CD4-positive, alpha-beta T cell (primary cell): ENCODE data around the gene ZFP30. TPM values are rescaled to one million over a fixed set of nuclear protein-coding genes. Genes with fewer than 3 reads are reported as not detected.
A peak's percentile ranks its signal among the peaks of the same experiment; 100 is the strongest.

Source experiments
- ATAC-seq: fragments of 200-7000 bp; cut with Tn5 transposase; one replicate; pipeline ENCODE4 v1.10.0; 2022; ENCODE audit warnings: mild to moderate bottlenecking; ENCODE audit not compliant: poor library complexity
- CTCF ChIA-PET: fragments of 350-600 bp; sonication (Branson Sonifier 250); formaldehyde crosslinking; loops from one replicate; lab custom pipeline; 2021; ENCODE audit warnings: antibody characterized with exemption, inconsistent platforms; lab: Charles Lee
- POLR2A ChIA-PET: fragments of 350-600 bp; sonication (Branson Sonifier 250); formaldehyde crosslinking; loops from one replicate; lab custom pipeline; 2021; ENCODE audit warnings: antibody characterized with exemption, inconsistent platforms; lab: Charles Lee
- DNase-seq, 14 experiments: peaks; one replicate each; pipeline ENCODE4 v3.0.0-alpha.2; 2013 to 2020; ENCODE audit warnings: mixed read lengths in 2 of 14
- H3K27ac ChIP-seq, 2 donors: one replicate each; pipeline versions ENCODE4 v1.5.1 to v1.7.0; 2013; ENCODE audit warnings: low read length in 2 of 2, low read depth in 1 of 2, mild to moderate bottlenecking in 1 of 2
- H3K27me3 ChIP-seq, 2 experiments: 1 replicate in 1 of 2; 2 replicates in 1 of 2; pipeline versions ENCODE4 v1.6.1 to v1.7.0; 2013; ENCODE audit warnings: low read length in 2 of 2, control low read depth in 1 of 2, mild to moderate bottlenecking in 1 of 2, moderate library complexity in 1 of 2; ENCODE audit not compliant: insufficient read depth in 2 of 2, control insufficient read depth in 1 of 2
- H3K36me3 ChIP-seq: one replicate; pipeline ENCODE4 v1.6.1; 2013; ENCODE audit warnings: low read length, control low read depth; ENCODE audit not compliant: insufficient read depth
- H3K4me1 ChIP-seq: one replicate; pipeline ENCODE4 v1.6.1; 2013; ENCODE audit warnings: low read length, control low read depth; ENCODE audit not compliant: insufficient read depth
- H3K4me3 ChIP-seq: one replicate; pipeline ENCODE4 v1.5.1; 2013; ENCODE audit warnings: mild to moderate bottlenecking, low read length, moderate library complexity
- H3K9me3 ChIP-seq, 2 experiments: 1 replicate in 1 of 2; 2 replicates in 1 of 2; pipeline versions ENCODE4 v1.6.1 to v1.7.0; 2013; ENCODE audit warnings: low read length in 2 of 2, mild to moderate bottlenecking in 2 of 2, control low read depth in 1 of 2, moderate library complexity in 1 of 2; ENCODE audit not compliant: control insufficient read depth in 1 of 2, insufficient read depth in 1 of 2
- H3K27ac Mint-ChIP-seq: one replicate; pipeline ENCODE4 v1.8.0; 2020; ENCODE audit warnings: mixed read lengths
- H3K27me3 Mint-ChIP-seq: one replicate; pipeline ENCODE4 v1.8.0; 2021; ENCODE audit warnings: mixed read lengths
- H3K36me3 Mint-ChIP-seq: one replicate; pipeline ENCODE4 v1.8.0; 2021; ENCODE audit warnings: low read depth, mixed read lengths
- H3K4me1 Mint-ChIP-seq: one replicate; pipeline ENCODE4 v1.8.0; 2021; ENCODE audit warnings: low read depth, mixed read lengths
- H3K4me3 Mint-ChIP-seq: one replicate; pipeline ENCODE4 v1.8.0; 2020; ENCODE audit warnings: mild to moderate bottlenecking, mixed read lengths
- H3K9me3 Mint-ChIP-seq: one replicate; pipeline ENCODE4 v1.8.0; 2020; ENCODE audit warnings: mixed read lengths
- CTCF ChIP-seq: fragments of 200-600 bp; IDR thresholded peaks from one replicate; pipeline ENCODE4 v1.8.0; 2022; ENCODE audit warnings: antibody characterized with exemption, mild to moderate bottlenecking
- intact Hi-C, 2 experiments: fragments of 100-400 bp; cut with DNase I in 1 of 2; cut with micrococcal nuclease in 1 of 2; formaldehyde crosslinking; loops; one replicate each; pipeline versions ENCODE4 v1.15.1 to v1.9.0; 2023 to 2025; cut with DNase I, micrococcal nuclease
- total RNA-seq, 174 experiments: library from RNA in 2 of 174; stranded (reverse) in 2 of 174; gene quantifications; one replicate each; pipeline ENCODE4 v1.2.3 and lab custom pipeline; 2021 to 2026

ZFP30 gene
- total RNA-seq, 2 experiments from 2014 or later = 3.6 to 3.7 TPM

- Mint-ChIP-seq H3K36me3 (peaks cover 43% of the 10 kb centered on the region), H3K9me3 (no peaks in the 10 kb centered on the region), H3K4me3 (peak overlapping the region; percentile 99), H3K4me1 (peaks cover 41% of the 10 kb centered on the region), H3K27ac (peak overlapping the region; percentile 98), H3K27me3 (no peaks in the 10 kb centered on the region)
- Histone ChIP-seq H3K9me3 (peaks cover 0 to 14% of the 10 kb centered on the region in 2 experiments), H3K27ac (peak overlapping the region; percentile 83 to 91), H3K4me3 (peak overlapping the region; percentile 82), H3K27me3 (no peaks in the 10 kb centered on the region), H3K36me3 (no peaks in the 10 kb centered on the region), H3K4me1 (peaks cover 14% of the 10 kb centered on the region)
- POLR2A ChIA-PET = interaction anchor here (0.9 to 3.0 kb wide), 5 partner anchors 36 to 189 kb away, joined by 3 to 20 read pairs (median 4); partner anchors contain the start of genes ZNF540, ZNF569, ZNF571 and ZNF793
- peak; percentile 57 to 91 (median 80) for DNase-seq
- no peak for TF ChIP-seq CTCF
- peak; percentile 77 for ATAC-seq
- intact Hi-C loops = loop anchor here (1.0 to 5.0 kb wide), 6 partner anchors 35 to 189 kb away; partner anchors contain the start of genes ZNF540 (in 2 of the 2), ZNF569 (in 2 of the 2), ZNF571 (in 2 of the 2) and ZNF573 (in 1 of the 2)
- CTCF ChIA-PET = no interaction called here
These were observed 565 bp upstream of the ZFP30 start for GRCh38 chr19:37655689-37656371.

DNA sequence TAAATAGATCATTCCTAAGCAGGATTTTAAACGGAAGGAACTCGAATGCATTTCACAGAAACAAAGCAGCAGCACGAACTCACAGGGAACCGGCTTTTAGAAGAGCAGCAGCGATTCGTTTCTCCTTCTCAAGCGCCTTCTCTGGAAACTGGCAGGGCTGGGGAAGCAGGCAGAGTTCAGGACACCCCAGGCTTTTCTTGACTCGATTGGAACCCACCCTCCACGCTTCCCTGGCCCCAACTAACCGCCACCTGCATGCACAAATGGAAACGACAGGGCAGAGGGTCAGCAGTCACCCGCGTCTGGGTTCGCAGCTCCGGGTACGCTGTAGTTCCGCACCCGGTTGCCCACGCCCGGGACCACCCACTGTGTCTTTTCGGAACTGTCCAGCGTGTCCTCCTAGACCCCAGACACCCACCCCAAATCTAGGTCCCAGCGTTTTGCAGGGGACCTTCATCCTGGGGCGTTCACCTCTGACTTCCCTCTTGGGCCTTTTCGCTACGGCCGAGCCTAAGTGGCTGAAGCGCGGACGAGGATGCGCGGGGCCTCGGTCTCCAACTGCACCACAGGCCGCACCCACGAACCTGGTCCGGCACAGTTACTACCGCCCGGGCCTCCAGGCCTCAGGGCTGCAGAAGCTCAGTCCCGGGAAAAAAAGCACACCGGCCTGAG, 500 bp downstream of the ZFP30 start:
- intact Hi-C loops = loop anchor here (1.0 to 5.0 kb wide), 5 partner anchors 37 to 187 kb away; partner anchors contain the start of genes ZNF540 (in 1 of the 2), ZNF569 (in 1 of the 2), ZNF571 (in 1 of the 2) and ZNF573 (in 1 of the 2)
- Mint-ChIP-seq H3K4me3 (peak overlapping the region; percentile 99), H3K27ac (peak overlapping the region; percentile 98), H3K9me3 (no peaks in the 10 kb centered on the region), H3K4me1 (peaks cover 41% of the 10 kb centered on the region), H3K36me3 (peaks cover 51% of the 10 kb centered on the region), H3K27me3 (no peaks in the 10 kb centered on the region)
- DNase-seq (peak in 13 of 14 experiments; percentile 1 to 44 (median 11)), ATAC-seq (peak; percentile 9)
- Histone ChIP-seq H3K27me3 (no peaks in the 10 kb centered on the region), H3K27ac (peak overlapping the region; percentile 83 to 91), H3K4me1 (peaks cover 14% of the 10 kb centered on the region), H3K4me3 (peak overlapping the region; percentile 82), H3K9me3 (peaks cover 0 to 12% of the 10 kb centered on the region in 2 experiments), H3K36me3 (no peaks in the 10 kb centered on the region)
- ChIA-PET POLR2A (interaction anchor here (0.6 to 3.0 kb wide), 8 partner anchors 13 to 1081 kb away, joined by 3 to 20 read pairs (median 4); partner anchors contain the start of genes ZNF529, ZNF540, ZNF569 and ZNF571), CTCF (no interaction called here)
- TF ChIP-seq CTCF = no peak

DNA sequence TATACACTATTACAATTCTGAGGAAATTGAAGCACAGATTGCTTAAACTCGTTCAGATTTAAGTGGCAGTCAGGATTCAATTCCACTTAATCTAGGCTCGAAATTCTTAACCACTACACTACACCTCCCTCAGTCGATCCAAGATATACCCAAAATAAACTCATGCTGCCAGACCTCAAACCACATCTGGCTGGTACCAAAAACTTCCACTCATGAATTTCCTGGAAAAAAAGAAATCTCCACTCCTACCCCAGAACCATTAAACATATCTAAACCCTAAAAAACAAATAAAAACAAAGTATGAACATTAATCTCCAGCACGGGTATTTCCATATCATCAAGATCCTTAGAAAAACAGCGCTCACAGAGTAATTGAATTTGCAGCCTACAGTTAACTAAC, 1.1 kb downstream of the ZFP30 start:
- Histone ChIP-seq H3K27me3 (no peaks in the 10 kb centered on the region), H3K4me1 (peaks cover 14% of the 10 kb centered on the region), H3K36me3 (peaks cover 6% of the 10 kb centered on the region), H3K4me3 (peak overlapping the region; percentile 82), H3K9me3 (peaks cover 0 to 16% of the 10 kb centered on the region in 2 experiments), H3K27ac (peak overlapping the region in 1 of 2 donors; percentile 91)
- peak overlapping the region; percentile 98 for H3K27ac Mint-ChIP-seq
- peaks cover 41% of the 10 kb centered on the region for H3K4me1 Mint-ChIP-seq
- no peak for ATAC-seq
- H3K27me3 Mint-ChIP-seq = no peaks in the 10 kb centered on the region
- ChIA-PET CTCF (interaction anchor here (1.3 kb wide), 1 partner anchor 60 kb away, joined by 3 read pairs; the partner anchor contains the start of genes ZNF540 and ZNF571), POLR2A (interaction anchor here (1.9 kb wide), 1 partner anchor 60 kb away, joined by 11 read pairs; the partner anchor contains the start of genes ZNF540 and ZNF571)
- TF ChIP-seq CTCF = no peak
- peaks cover 58% of the 10 kb centered on the region for H3K36me3 Mint-ChIP-seq
- intact Hi-C loops = loop anchor here in 1 of 2 experiments (2.0 kb wide), 2 partner anchors 59 to 65 kb away; partner anchors contain the start of genes ZNF540, ZNF571 and ZNF607
- H3K4me3 Mint-ChIP-seq = peak overlapping the region; percentile 99
- no peaks in the 10 kb centered on the region for H3K9me3 Mint-ChIP-seq
- no peak for DNase-seq
